ENCODE data around the gene SPATA13. TPM values are rescaled to one million over a fixed set of nuclear protein-coding genes. Genes with fewer than 3 reads are reported as not detected.

Gene SPATA13
- total RNA-seq, 1 donor from 2014 or later = 11.4 TPM

DNA sequence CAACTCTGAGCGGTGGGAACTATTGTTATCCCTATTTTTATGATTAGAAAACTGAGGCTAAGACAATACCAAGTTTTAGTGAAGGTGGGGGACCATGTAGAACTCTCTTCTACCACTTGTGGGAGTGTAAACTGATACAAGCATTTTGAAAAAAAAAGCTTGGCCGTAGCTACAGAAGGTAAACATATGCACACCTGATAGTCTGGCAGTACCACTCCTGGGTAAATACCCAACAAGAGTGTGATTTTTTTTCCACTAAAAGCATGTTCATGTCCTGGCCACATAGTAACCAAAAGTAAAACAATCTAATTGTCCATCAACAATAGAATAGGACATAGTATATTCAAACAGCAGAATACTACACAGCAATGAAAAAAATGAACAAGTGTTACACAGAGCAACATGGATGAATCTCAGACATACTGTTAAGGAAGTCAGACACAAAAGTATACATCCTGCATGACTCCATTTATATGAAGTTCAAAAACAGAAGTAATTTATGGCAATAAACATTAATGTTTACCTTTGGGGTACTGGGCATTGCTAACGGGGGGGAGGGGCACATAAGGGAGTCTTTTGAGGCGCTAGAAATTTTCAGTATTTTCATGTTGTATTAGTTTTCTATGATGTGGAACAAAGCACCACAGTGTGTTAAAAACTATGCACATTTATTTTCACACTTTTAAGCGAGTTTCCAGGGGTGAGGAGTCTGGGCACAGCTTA is 6.4 kb upstream of the SPATA13 start:
- TF ChIP-seq, protein P1, sequence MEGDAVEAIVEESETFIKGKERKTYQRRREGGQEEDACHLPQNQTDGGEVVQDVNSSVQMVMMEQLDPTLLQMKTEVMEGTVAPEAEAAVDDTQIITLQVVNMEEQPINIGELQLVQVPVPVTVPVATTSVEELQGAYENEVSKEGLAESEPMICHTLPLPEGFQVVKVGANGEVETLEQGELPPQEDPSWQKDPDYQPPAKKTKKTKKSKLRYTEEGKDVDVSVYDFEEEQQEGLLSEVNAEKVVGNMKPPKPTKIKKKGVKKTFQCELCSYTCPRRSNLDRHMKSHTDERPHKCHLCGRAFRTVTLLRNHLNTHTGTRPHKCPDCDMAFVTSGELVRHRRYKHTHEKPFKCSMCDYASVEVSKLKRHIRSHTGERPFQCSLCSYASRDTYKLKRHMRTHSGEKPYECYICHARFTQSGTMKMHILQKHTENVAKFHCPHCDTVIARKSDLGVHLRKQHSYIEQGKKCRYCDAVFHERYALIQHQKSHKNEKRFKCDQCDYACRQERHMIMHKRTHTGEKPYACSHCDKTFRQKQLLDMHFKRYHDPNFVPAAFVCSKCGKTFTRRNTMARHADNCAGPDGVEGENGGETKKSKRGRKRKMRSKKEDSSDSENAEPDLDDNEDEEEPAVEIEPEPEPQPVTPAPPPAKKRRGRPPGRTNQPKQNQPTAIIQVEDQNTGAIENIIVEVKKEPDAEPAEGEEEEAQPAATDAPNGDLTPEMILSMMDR (IDR thresholded peaks at IDR 0.05; ENCODE audit: unreplicated experiment) = no peak
- Mint-ChIP-seq H3K27me3 (ENCODE audit: unreplicated experiment) (peaks cover 9% of the 10 kb centered on the region), H3K9me3 (ENCODE audit: unreplicated experiment) (no peaks in the 10 kb centered on the region), H3K27ac (ENCODE audit: unreplicated experiment) (no peak overlapping the region), H3K36me3 (ENCODE audit: low read depth, unreplicated experiment) (no peaks in the 10 kb centered on the region), H3K4me1 (ENCODE audit: unreplicated experiment) (peaks cover 11% of the 10 kb centered on the region), H3K4me3 (ENCODE audit: unreplicated experiment) (no peak overlapping the region)
- no peak for DNase-seq (ENCODE audit: low spot score)

DNA sequence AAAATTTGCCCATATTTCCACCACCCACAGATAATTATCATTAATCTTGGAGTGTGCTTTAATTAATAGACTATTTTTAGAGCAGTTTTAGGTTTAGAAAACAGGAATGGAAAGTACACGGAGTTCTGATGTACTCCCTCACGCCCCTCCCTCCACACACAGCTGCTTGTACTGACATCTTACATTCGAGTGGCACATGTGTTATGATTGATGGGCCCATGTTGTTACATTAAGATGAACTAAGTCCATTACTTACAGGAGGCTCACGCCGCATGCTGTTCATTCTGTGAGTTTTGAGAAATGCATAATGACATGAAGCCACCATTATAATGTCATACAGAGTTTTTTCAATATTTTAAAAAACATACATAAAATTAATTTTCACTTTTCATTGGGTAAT is 1.2 kb upstream of the SPATA13 start:
- DNase-seq (ENCODE audit: low spot score) = no peak
- H3K36me3 Mint-ChIP-seq (ENCODE audit: low read depth, unreplicated experiment) = no peaks in the 10 kb centered on the region
- H3K4me1 Mint-ChIP-seq (ENCODE audit: unreplicated experiment) = peaks cover 8% of the 10 kb centered on the region
- H3K4me3 Mint-ChIP-seq (ENCODE audit: unreplicated experiment) = no peak overlapping the region
- no peak overlapping the region for H3K27ac Mint-ChIP-seq (ENCODE audit: unreplicated experiment)
- H3K27me3 Mint-ChIP-seq (ENCODE audit: unreplicated experiment) = peaks cover 7% of the 10 kb centered on the region
- no peaks in the 10 kb centered on the region for H3K9me3 Mint-ChIP-seq (ENCODE audit: unreplicated experiment)
- TF ChIP-seq, protein P1 (IDR thresholded peaks at IDR 0.05; ENCODE audit: unreplicated experiment) = no peak

DNA sequence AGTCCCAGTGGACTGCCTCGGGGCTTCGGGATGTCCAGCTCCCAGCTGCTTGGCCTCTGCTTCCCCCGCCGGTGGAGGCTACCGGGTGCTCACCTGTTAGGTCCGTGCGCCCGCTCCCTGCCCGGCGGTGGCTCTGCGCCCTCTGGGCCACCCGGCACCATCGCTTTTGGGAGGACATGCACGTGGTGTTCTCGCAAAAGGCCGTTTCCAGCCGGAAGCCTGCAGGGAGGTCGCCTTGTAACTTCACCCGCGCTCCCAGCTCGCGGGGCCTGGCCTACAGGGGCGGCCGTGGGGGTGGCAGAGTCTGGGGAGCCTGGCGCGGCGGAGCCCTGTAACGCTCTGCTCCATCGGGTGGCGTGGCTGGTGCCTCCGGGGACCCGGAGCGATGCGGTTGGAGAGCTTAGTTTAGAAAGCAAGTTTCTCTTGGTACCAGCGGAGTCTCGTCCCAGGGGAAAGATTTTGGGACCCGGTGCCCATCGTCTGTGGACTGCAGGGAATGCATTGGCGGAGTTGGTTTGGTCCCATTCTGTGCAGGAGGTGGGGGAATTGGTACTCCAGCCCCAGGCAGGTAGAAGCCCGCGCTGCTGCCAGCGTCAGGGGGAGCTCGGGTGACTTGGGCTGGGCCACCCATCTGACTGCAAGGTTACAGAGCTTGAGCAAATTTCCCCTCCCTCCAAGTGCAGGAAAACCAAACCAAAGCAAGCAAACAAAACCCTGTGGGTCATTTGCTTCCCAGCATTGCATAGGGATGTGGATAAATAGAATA is 673 bp downstream of the SPATA13 start:
- Mint-ChIP-seq H3K4me1 (ENCODE audit: unreplicated experiment) (peaks cover 8% of the 10 kb centered on the region), H3K27me3 (ENCODE audit: unreplicated experiment) (peaks cover 9% of the 10 kb centered on the region), H3K9me3 (ENCODE audit: unreplicated experiment) (no peaks in the 10 kb centered on the region), H3K36me3 (ENCODE audit: low read depth, unreplicated experiment) (no peaks in the 10 kb centered on the region), H3K27ac (ENCODE audit: unreplicated experiment) (no peak overlapping the region), H3K4me3 (ENCODE audit: unreplicated experiment) (peak overlapping the region; percentile 85)
- peak; percentile 34 for DNase-seq (ENCODE audit: low spot score)
- TF ChIP-seq, protein P1 (IDR thresholded peaks at IDR 0.05; ENCODE audit: unreplicated experiment) = no peak

DNA sequence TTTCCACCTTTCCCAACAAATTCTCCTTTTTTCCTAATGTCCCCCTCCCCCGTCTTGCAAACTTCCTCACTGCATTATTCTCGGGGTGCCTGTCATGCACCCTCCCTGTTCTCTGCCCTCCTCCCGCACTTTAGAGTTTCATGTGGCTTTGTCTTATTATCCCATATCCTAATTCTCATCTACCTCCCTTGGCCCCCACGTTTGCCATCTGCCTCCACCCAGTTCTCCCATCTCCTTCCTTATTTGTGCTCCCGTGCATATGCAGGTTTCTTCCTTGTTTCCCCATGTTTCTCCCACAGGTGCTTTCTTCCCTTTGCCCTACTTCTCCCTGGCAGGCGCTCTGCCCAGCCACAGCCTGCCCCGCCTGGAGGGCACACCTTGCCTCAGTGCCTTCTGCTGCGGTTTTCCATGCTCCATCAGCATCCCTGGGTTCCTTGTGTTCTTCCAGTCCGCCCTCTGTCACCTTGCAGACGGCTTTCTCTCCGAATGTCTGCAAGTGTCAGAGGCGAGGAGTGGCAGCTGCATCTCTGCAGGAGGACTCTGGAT is 1.5 kb downstream of the SPATA13 start:
- Mint-ChIP-seq H3K4me1 (ENCODE audit: unreplicated experiment) (peaks cover 8% of the 10 kb centered on the region), H3K27ac (ENCODE audit: unreplicated experiment) (no peak overlapping the region), H3K9me3 (ENCODE audit: unreplicated experiment) (no peaks in the 10 kb centered on the region), H3K27me3 (ENCODE audit: unreplicated experiment) (peaks cover 10% of the 10 kb centered on the region), H3K4me3 (ENCODE audit: unreplicated experiment) (peak overlapping the region; percentile 85), H3K36me3 (ENCODE audit: low read depth, unreplicated experiment) (no peaks in the 10 kb centered on the region)
- TF ChIP-seq, protein P1 (IDR thresholded peaks at IDR 0.05; ENCODE audit: unreplicated experiment) = no peak
- DNase-seq (ENCODE audit: low spot score) = no peak
